ENCODE data around the gene ARMC9.

ARMC9 gene

GRCh38 chr2:231200805-231201474, 2.5 kb downstream of the ARMC9 start:
- Histone ChIP-seq H3K9me3 (ENCODE audit: control insufficient read depth, insufficient read depth, low read depth, low read length) (no peaks in the 10 kb centered on the region), H3K36me3 (ENCODE audit: control insufficient read depth in 2 of 2, insufficient read depth in 1 of 2, low read length in 2 of 2) (peaks cover 0 to 16% of the 10 kb centered on the region in 2 experiments; a peak in 1 of 3 replicates), H3K4me3 (ENCODE audit: low read depth, low read length) (no peak overlapping the region), H3K27ac (ENCODE audit: extremely low read depth, low read depth, low read length) (no peak overlapping the region), H3K4me1 (ENCODE audit: control insufficient read depth, insufficient read depth, low read length) (no peaks in the 10 kb centered on the region)
- ChIA-PET POLR2A (interaction anchor here (0.7 kb wide), 1 partner anchor 130 kb away, joined by 3 read pairs; no protein-coding TSS in a partner anchor), CTCF (interaction anchor here (0.5 to 1.6 kb wide), 7 partner anchors 8 to 448 kb away, joined by 3 to 4 read pairs (median 3); no protein-coding TSS in a partner anchor)
- no peak for TF ChIP-seq ZIC2 (tag by site-specific recombination; IDR thresholded peaks at IDR 0.05)
- peak; percentile 53; the same call in 1 of the 2 replicates for TF ChIP-seq SCRT2 (tag by site-specific recombination; IDR thresholded peaks at IDR 0.05)
- peak; percentile 19; the same call in 1 of the 2 replicates for TF ChIP-seq ZNF600 (tag by site-specific recombination; IDR thresholded peaks at IDR 0.05)
- no peak for TF ChIP-seq ZBTB48 (tag by site-specific recombination; IDR thresholded peaks at IDR 0.05)
- TF ChIP-seq SETDB1 (IDR thresholded peaks at IDR 0.05; ENCODE audit: insufficient read length, low read length) = no peak
- no peak for TF ChIP-seq ZNF169 (tag by site-specific recombination; IDR thresholded peaks at IDR 0.05)
- TF ChIP-seq, protein P1, sequence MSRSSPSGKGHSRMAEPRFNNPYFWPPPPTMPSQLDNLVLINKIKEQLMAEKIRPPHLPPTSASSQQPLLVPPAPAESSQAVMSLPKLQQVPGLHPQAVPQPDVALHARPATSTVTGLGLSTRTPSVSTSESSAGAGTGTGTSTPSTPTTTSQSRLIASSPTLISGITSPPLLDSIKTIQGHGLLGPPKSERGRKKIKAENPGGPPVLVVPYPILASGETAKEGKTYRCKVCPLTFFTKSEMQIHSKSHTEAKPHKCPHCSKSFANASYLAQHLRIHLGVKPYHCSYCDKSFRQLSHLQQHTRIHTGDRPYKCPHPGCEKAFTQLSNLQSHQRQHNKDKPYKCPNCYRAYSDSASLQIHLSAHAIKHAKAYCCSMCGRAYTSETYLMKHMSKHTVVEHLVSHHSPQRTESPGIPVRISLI (tag by site-specific recombination; IDR thresholded peaks at IDR 0.05) = no peak
- peak; percentile 80 for TF ChIP-seq ZNF341 (tag by site-specific recombination; IDR thresholded peaks at IDR 0.05; ENCODE audit: low read depth)
- TF ChIP-seq ZNF701 (tag by site-specific recombination; IDR thresholded peaks at IDR 0.05) = no peak
- peak; percentile 88 for TF ChIP-seq PRDM10 (tag by site-specific recombination; IDR thresholded peaks at IDR 0.05)
- no peak for TF ChIP-seq ZNF76 (tag by site-specific recombination; IDR thresholded peaks at IDR 0.05; ENCODE audit: borderline replicate concordance, low read depth)
- TF ChIP-seq GLIS1 (tag by site-specific recombination; IDR thresholded peaks at IDR 0.05) = peak; percentile 63; the same call in 1 of the 2 replicates
- no peak for TF ChIP-seq ZNF155 (tag by site-specific recombination; IDR thresholded peaks at IDR 0.05)
- no peak for TF ChIP-seq ZSCAN5A (tag by site-specific recombination; IDR thresholded peaks at IDR 0.05)
- TF ChIP-seq, protein P2, sequence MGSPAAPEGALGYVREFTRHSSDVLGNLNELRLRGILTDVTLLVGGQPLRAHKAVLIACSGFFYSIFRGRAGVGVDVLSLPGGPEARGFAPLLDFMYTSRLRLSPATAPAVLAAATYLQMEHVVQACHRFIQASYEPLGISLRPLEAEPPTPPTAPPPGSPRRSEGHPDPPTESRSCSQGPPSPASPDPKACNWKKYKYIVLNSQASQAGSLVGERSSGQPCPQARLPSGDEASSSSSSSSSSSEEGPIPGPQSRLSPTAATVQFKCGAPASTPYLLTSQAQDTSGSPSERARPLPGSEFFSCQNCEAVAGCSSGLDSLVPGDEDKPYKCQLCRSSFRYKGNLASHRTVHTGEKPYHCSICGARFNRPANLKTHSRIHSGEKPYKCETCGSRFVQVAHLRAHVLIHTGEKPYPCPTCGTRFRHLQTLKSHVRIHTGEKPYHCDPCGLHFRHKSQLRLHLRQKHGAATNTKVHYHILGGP (tag by site-specific recombination; IDR thresholded peaks at IDR 0.05) = peak; percentile 71; the same call in 1 of the 2 replicates

- no peak overlapping the region for H3K27ac ChIP-seq (ENCODE audit: extremely low read depth, low read depth, low read length)
- no peaks in the 10 kb centered on the region for H3K4me1 ChIP-seq (ENCODE audit: control insufficient read depth, insufficient read depth, low read length)
- no peaks in the 10 kb centered on the region for H3K9me3 ChIP-seq (ENCODE audit: control insufficient read depth, insufficient read depth, low read depth, low read length)
- ChIA-PET POLR2A (no interaction called here), CTCF (interaction anchor here (0.8 to 1.6 kb wide), 3 partner anchors 9 to 63 kb away, joined by 3 read pairs; no protein-coding TSS in a partner anchor)
- TF ChIP-seq EGR2 (tag by site-specific recombination; IDR thresholded peaks at IDR 0.05; ENCODE audit: low read depth) = peak; percentile 95
- no peak for TF ChIP-seq ZNF121 (tag by site-specific recombination; IDR thresholded peaks at IDR 0.05)
- TF ChIP-seq KLF7 (tag by site-specific recombination; IDR thresholded peaks at IDR 0.05; ENCODE audit: borderline replicate concordance) = no peak
- peak; percentile 90 for TF ChIP-seq ZFHX2 (tag by site-specific recombination; conservative IDR thresholded peaks at IDR 0.05)
- TF ChIP-seq ZNF792 (tag by site-specific recombination; IDR thresholded peaks at IDR 0.05) = no peak
- H3K36me3 ChIP-seq (ENCODE audit: control insufficient read depth in 2 of 2, insufficient read depth in 1 of 2, low read length in 2 of 2) = peaks cover 0 to 18% of the 10 kb centered on the region in 2 experiments; a peak in 1 of 3 replicates
- no peak overlapping the region for H3K4me3 ChIP-seq (ENCODE audit: low read depth, low read length)
Observed at GRCh38 chr2:231201475-231201814, 3.0 kb downstream of the ARMC9 start.
